NCI-H1694 treated with DMSO at 0.1 percent for 48 hours (cell line): Measurements from ENCODE around the gene BABAM2.
"Not testable (repeated sequence)": the region's sequence is repeated elsewhere in the genome, so short reads cannot be mapped to it uniquely, and the experiment has no call there.

Experiments used
- DNase-seq: peaks from one replicate; lab custom pipeline; 2025; lab: John Stamatoyannopoulos, UW

The BABAM2 gene

GRCh38 chr2:28314968-28315367, 424.4 kb downstream of the BABAM2 start:
- DNase-seq = no peak

GRCh38 chr2:28316546-28317335, 426.2 kb downstream of the BABAM2 start:
- DNase-seq = no peak

DNA sequence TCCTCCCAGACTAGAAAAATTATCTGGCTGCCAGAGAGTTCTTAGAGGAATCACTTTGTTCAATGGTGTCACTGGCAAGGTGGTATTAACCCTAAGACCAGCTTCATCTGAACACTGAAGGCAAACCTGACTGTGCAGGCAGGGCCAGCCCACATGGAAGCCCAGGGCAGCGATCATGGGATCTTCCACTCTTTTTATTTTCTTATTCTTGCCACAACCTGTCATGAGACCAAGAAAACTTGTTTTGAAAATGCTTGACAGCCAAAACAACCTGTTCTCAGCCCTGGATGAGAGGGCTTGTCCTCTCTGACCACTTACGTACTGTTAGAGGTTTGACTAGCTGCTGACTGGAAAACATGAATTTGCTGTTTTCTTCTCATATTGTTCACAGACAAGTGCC, 426.9 kb downstream of the BABAM2 start:
- DNase-seq = no peak

GRCh38 chr2:28318023-28318422, 427.5 kb downstream of the BABAM2 start:
- no peak for DNase-seq

GRCh38 chr2:28318462-28319117, 428.1 kb downstream of the BABAM2 start:
- no peak for DNase-seq

DNA sequence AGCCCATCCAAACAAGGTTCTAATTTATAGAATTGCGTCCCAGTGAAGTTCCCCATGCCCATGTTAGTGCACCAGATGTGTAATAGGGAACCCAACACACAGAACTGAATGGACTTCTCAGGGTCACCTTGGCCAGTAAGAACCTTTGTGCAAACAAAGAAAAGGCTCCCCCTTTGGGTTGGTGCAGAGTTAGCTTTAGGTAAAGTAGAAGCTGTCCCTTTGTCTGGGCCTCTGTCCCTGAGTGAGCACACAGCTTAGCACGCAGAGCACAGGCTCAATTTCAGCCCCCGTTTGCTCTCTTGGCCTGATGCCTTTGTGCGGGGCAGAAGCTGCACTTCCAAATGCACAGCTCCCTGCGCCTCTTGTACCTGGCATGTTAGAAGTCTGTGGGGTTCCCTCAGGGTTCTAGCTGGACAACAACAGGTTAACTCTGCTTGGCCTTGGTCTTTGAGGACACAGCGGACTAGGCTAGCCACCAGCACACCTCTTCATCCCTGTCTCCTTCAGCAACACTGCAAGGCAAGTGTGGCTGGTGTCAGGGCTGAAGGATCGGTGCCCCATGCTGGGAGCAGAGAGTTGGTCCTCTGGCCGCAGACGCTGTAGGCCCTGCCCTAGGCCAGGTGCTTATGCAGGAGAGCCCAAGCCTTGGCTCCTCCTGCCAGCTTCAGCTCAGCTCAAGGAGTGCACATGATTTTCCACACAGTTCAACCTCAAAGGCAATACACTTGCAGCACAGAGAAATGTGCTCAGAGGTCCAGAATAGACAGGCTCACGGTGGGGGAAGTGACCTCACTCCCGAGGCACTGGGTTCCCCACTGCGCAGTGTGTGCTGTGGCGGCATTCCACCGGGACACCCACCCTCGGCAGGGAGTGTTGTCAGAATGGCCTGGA, 428.8 kb downstream of the BABAM2 start:
- no peak for DNase-seq

DNA sequence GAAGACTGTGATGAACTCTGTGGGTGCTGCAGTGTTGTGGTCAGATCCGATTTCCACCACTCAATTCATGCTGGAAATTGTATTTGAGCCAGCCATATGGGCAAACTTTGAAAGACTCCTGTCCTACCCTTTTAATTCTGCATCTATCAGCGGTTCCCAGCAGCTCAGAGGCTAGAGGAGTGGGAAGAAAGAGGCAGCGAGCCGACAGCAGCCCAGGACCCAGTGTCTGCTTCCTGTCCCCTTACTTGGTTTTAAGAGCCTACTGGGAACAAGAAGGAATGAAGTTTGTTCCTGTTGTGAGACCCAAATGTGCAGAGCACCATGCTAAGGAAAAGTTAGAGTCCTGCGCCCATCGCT, 429.5 kb downstream of the BABAM2 start:
- DNase-seq = no peak

DNA sequence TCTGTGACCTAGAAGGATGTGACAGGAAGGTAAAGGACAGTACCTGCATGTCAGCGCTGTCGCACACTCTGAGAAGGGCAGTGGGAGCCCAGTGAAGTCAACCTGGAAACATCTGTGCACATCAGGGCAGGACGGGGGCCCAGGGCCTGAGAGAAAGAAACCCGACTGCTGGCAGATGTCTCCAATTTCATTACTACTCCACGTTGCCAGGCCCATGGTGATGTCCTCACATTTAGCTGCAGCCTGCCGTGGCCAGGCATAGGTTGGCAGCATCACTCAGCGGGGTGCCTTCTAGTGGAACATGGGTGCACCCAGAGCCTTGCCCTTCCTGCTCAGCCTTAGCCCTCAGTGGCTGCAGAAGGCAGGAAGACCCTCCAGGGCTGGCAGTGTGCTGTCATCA, 429.8 kb downstream of the BABAM2 start:
- DNase-seq = no peak

- DNase-seq = no peak
Measured at GRCh38 chr2:28321426-28321825, 430.9 kb downstream of the BABAM2 start.

- no peak for DNase-seq
Measured at GRCh38 chr2:28322051-28322450, 431.5 kb downstream of the BABAM2 start.

GRCh38 chr2:28322456-28322855, 431.9 kb downstream of the BABAM2 start:
- no peak for DNase-seq

GRCh38 chr2:28322981-28323396, 432.5 kb downstream of the BABAM2 start:
- no peak for DNase-seq

DNA sequence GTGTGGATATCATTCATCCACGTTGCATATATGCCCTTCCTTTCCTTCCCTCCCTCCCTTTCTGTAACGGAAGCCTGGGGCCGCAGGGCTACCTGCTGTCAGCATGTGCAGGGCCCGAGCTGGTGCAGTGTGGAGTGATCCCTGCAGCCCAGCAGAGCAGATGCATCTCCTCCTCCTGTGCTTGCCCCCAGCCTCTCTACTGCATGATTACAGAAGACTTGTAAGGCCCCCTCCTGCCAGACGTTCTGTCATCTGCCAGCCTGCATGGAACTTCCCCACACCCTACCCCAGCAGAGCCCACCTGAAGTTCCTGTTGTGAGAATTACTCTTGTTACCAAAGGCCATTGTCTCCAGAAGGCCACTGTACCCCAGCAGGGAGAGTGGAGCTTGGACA, 434.6 kb downstream of the BABAM2 start:
- DNase-seq = no peak

GRCh38 chr2:28325567-28326468, 435.3 kb downstream of the BABAM2 start:
- no peak for DNase-seq

DNA sequence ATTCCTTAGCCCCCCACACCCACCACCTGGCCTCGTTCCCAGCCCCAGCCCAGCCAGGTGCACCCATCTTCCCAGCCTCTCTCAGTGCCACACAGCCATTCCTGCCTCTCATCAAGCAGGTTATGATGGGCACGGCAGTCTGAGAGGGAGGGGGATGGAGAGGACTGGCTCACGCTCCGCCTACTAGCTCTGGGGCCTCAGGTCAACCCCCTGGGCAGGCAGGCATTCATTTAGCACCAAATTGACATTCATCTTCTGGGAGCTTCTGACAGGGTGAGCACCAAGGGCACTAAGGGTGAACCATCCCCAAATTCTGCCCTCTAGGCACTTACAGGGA, 435.9 kb downstream of the BABAM2 start:
- DNase-seq = no peak

DNA sequence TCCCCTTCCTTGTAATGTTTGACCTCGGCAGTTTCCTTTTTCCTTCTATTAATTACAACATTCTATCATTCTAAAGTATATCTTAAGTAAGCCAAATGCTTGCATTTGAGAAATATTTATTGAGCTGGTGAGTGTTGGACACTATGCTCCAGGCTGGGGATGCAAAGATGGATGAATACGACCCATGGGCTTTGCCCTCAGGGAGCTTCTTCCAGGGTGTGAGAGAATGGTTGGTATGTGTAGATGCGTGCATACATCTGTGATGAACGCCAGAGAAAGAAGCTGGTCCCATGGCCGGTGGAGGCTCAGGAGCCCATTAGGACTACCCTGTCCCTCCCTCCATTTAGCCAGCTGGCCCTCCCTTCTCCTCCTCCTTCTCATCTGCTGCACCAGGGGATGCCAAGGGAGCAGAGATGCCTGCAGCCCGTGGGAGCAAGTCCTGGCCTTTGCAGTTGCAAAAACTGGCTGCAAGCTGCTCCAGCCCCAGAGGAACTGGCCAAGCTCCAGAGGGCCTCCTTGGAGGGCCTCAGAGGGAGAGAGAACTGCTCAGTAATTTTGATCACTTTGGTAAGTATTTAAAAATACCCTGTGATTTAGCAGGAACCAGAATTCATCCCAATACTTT, 436.5 kb downstream of the BABAM2 start:
- DNase-seq = no peak

- no peak for DNase-seq
Measured at GRCh38 chr2:28327581-28327955, 437.0 kb downstream of the BABAM2 start.

- DNase-seq = no peak
Measured at GRCh38 chr2:28327956-28328922, 437.7 kb downstream of the BABAM2 start.

GRCh38 chr2:28329184-28329583, 438.7 kb downstream of the BABAM2 start:
- no peak for DNase-seq

- not testable (repeated sequence) for DNase-seq
Measured at GRCh38 chr2:28330722-28331121, 440.2 kb downstream of the BABAM2 start.
